A673 (cell line): ENCODE results near the gene COMMD3.

ENCODE experiments used
- CTCF ChIP-seq: fragments of 300-800, 200-600 bp; sonication (generic); conservative IDR thresholded peaks from 2 replicates; pipeline ENCODE4 v1.5.1; 2017; ENCODE audit warnings: low read depth, mild to moderate bottlenecking, antibody characterized with exemption, low read length, moderate library complexity, mixed read lengths
- EZH2 ChIP-seq: fragments of 200-600 bp; sonication (generic); IDR thresholded peaks from 2 replicates; pipeline ENCODE4 v1.6.1; 2017; ENCODE audit warnings: borderline replicate concordance, low read depth, mild to moderate bottlenecking, mixed read lengths, antibody characterized with exemption, low read length; ENCODE audit not compliant: poor library complexity, severe bottlenecking

- no peak for TF ChIP-seq CTCF
- peak; percentile 51 for TF ChIP-seq EZH2
These were observed 25.2 kb downstream of the COMMD3 start for GRCh38 chr10:22341190-22341925.
